Activated CD4-positive, alpha-beta T cell treated with anti-CD3 and anti-CD28 coated beads for 4 hours (primary cell): ENCODE measurements around the gene ZSWIM9.
A peak's percentile ranks its signal among the peaks of the same experiment; 100 is the strongest.
"Not testable (repeated sequence)": the region's sequence is repeated elsewhere in the genome, so short reads cannot be mapped to it uniquely, and the experiment has no call there.

Experiments
- DNase-seq, 2 donors: peaks; one replicate each; pipeline ENCODE4 v3.0.0-alpha.2; 2020

The ZSWIM9 gene

GRCh38 chr19:48220784-48221183 is 50.3 kb downstream of the ZSWIM9 start:
- DNase-seq: not testable (repeated sequence)

GRCh38 chr19:48221628-48222027 is 51.1 kb downstream of the ZSWIM9 start:
- DNase-seq: no peak

GRCh38 chr19:48230555-48231129 is 60.2 kb downstream of the ZSWIM9 start:
- DNase-seq: no peak

GRCh38 chr19:48237057-48237456 is 66.6 kb downstream of the ZSWIM9 start:
- no peak for DNase-seq

- no peak for DNase-seq
Measured at GRCh38 chr19:48239120-48239519, 68.6 kb downstream of the ZSWIM9 start.

- DNase-seq: no peak
Measured at GRCh38 chr19:48239582-48240141, 69.2 kb downstream of the ZSWIM9 start.

- not testable (repeated sequence) for DNase-seq
Measured at GRCh38 chr19:48241771-48242170, 71.3 kb downstream of the ZSWIM9 start.

- peak; percentile 48 to 49 for DNase-seq
Measured at GRCh38 chr19:48244281-48244680, 73.8 kb downstream of the ZSWIM9 start.

- no peak for DNase-seq
Measured at GRCh38 chr19:48246101-48246500, 75.6 kb downstream of the ZSWIM9 start.

- no peak for DNase-seq
Measured at GRCh38 chr19:48247212-48247611, 76.7 kb downstream of the ZSWIM9 start.
